Measurements from ENCODE around the gene FUOM. TPM values are rescaled to one million over a fixed set of nuclear protein-coding genes. Genes with fewer than 3 reads are reported as not detected.

The FUOM gene
- polyA plus RNA-seq, 4 donors = 10.8 to 25.1 (median 15.4) TPM

GRCh38 chr10:133353988-133354605 is 3.7 kb downstream of the FUOM start:
- no peak for DNase-seq (ENCODE audit: low read depth in 4 of 4, low spot score in 3 of 4)

GRCh38 chr10:133353202-133353959 is 4.4 kb downstream of the FUOM start:
- DNase-seq (ENCODE audit: low read depth in 4 of 4, low spot score in 3 of 4) = no peak

- no peak for DNase-seq (ENCODE audit: low read depth in 4 of 4, low spot score in 3 of 4)
Observed at GRCh38 chr10:133351408-133352318, 6.2 kb downstream of the FUOM start.

GRCh38 chr10:133350950-133351329 is 6.9 kb downstream of the FUOM start:
- no peak for DNase-seq (ENCODE audit: low read depth in 4 of 4, low spot score in 3 of 4)

GRCh38 chr10:133350283-133350949 is 7.4 kb downstream of the FUOM start:
- DNase-seq (ENCODE audit: low read depth in 4 of 4, low spot score in 3 of 4) = no peak

GRCh38 chr10:133349577-133350011 is 8.2 kb downstream of the FUOM start:
- no peak for DNase-seq (ENCODE audit: low read depth in 4 of 4, low spot score in 3 of 4)

GRCh38 chr10:133349160-133349568 is 8.7 kb downstream of the FUOM start:
- no peak for DNase-seq (ENCODE audit: low read depth in 4 of 4, low spot score in 3 of 4)

GRCh38 chr10:133347710-133348517 is 9.9 kb downstream of the FUOM start:
- DNase-seq (ENCODE audit: low read depth in 4 of 4, low spot score in 3 of 4) = no peak

GRCh38 chr10:133346413-133346812 is 11.4 kb downstream of the FUOM start:
- DNase-seq (ENCODE audit: low read depth in 4 of 4, low spot score in 3 of 4) = no peak

GRCh38 chr10:133344236-133344635 is 13.6 kb downstream of the FUOM start:
- DNase-seq (ENCODE audit: low read depth in 4 of 4, low spot score in 3 of 4) = no peak

GRCh38 chr10:133343558-133343957 is 14.3 kb downstream of the FUOM start:
- DNase-seq (ENCODE audit: low read depth in 4 of 4, low spot score in 3 of 4) = no peak

GRCh38 chr10:133342942-133343341 is 14.9 kb downstream of the FUOM start:
- DNase-seq (ENCODE audit: low read depth in 4 of 4, low spot score in 3 of 4) = no peak

GRCh38 chr10:133341983-133342382 is 15.8 kb downstream of the FUOM start:
- DNase-seq (ENCODE audit: low read depth in 4 of 4, low spot score in 3 of 4) = no peak

GRCh38 chr10:133339708-133340380 is 18.0 kb downstream of the FUOM start:
- DNase-seq (ENCODE audit: low read depth in 4 of 4, low spot score in 3 of 4) = no peak

GRCh38 chr10:133338080-133339071 is 19.4 kb downstream of the FUOM start:
- DNase-seq (ENCODE audit: low read depth in 4 of 4, low spot score in 3 of 4) = no peak

- DNase-seq (ENCODE audit: low read depth in 4 of 4, low spot score in 3 of 4) = no peak
Observed at GRCh38 chr10:133337370-133337725, 20.5 kb downstream of the FUOM start.

GRCh38 chr10:133336577-133337369 is 21.0 kb downstream of the FUOM start, which contains the start of gene CALY:
Gene CALY, minus strand, starts transcription at chr10:133336896. Its CDS starts 7,907 bp downstream, at chr10:133328989.
- DNase-seq (ENCODE audit: low read depth in 4 of 4, low spot score in 3 of 4) = no peak

Measured in left renal pelvis (tissue), 4 donors.